GM12878 (cell line): ENCODE measurements around the gene POLD1. TPM values are rescaled to one million over a fixed set of nuclear protein-coding genes. Genes with fewer than 3 reads are reported as not detected.

Experiments used
- ATAC-seq: fragments of 200-7000 bp; cut with Tn5 transposase; 3 replicates; pipeline ENCODE4 v1.9.1; 2020; ENCODE audit warnings: mild to moderate bottlenecking, moderate library complexity
- BruUV-seq: library from RNA; stranded (reverse); fragments of 400-500 nt; replicated peaks from 2 replicates; lab custom pipeline; 2021; lab: Mats Ljungman, UMichigan
- CTCF ChIA-PET: fragments of 300-600 bp; sonication (Branson Sonifier 250); formaldehyde crosslinking; extraction: SDS; loops from one replicate; lab custom pipeline; 2021; ENCODE audit warnings: inconsistent platforms; lab: Yijun Ruan, JAX
- POLR2A ChIA-PET: fragments of 350-600 bp; formaldehyde crosslinking; extraction: SDS; loops from one replicate; lab custom pipeline; 2021; ENCODE audit warnings: inconsistent platforms; lab: Charles Lee
- RAD21 ChIA-PET: fragments of 300-600 bp; sonication (Branson Sonifier 250); formaldehyde crosslinking; loops from one replicate; lab custom pipeline; 2023; ENCODE audit warnings: antibody characterized with exemption; ENCODE audit not compliant: unreplicated experiment; lab: Charles Lee
- SMC1A ChIA-PET: fragments of 300-600 bp; sonication (Branson Sonifier 250); formaldehyde crosslinking; loops from one replicate; lab custom pipeline; 2023; ENCODE audit not compliant: unreplicated experiment, uncharacterized antibody; lab: Charles Lee
- DNase-seq: peaks from one replicate; pipeline ENCODE4 v3.0.0-alpha.2; 2011; ENCODE audit warnings: low read depth, low spot score
- FAIRE-seq: peaks from 3 replicates; lab custom pipeline; 2011; peaks lifted over from hg19 to GRCh38; lab: Jason Lieb, UNC
- H2AFZ ChIP-seq: 2 replicates; pipeline ENCODE4 v1.6.0; 2011; ENCODE audit warnings: low read depth, low read length, control low read depth; ENCODE audit not compliant: control insufficient read depth
- H3K27ac ChIP-seq: 2 replicates; pipeline ENCODE4 v1.5.1; 2011; ENCODE audit warnings: control low read depth; ENCODE audit not compliant: control insufficient read depth, insufficient read depth
- H3K27me3 ChIP-seq, 2 experiments: replicated peaks in 1 of 2; 2 replicates each; pipeline versions ENCODE4 v1.6.0 to v1.6.1; 2011; ENCODE audit warnings: low read length in 1 of 2; ENCODE audit not compliant: control insufficient read depth in 2 of 2, insufficient read depth in 2 of 2
- H3K36me3 ChIP-seq, 2 experiments: 2 replicates each; pipeline ENCODE4 v1.5.1; 2011; ENCODE audit warnings: low read length in 1 of 2; ENCODE audit not compliant: control insufficient read depth in 2 of 2, insufficient read depth in 2 of 2
- H3K4me1 ChIP-seq: 2 replicates; pipeline ENCODE4 v1.6.1; 2011; ENCODE audit warnings: mild to moderate bottlenecking, low read length, moderate library complexity, mixed read lengths; ENCODE audit not compliant: control insufficient read depth, insufficient read depth
- H3K4me2 ChIP-seq: 2 replicates; pipeline ENCODE4 v1.6.0; 2011; ENCODE audit warnings: control low read depth; ENCODE audit not compliant: control insufficient read depth, insufficient read depth
- H3K4me3 ChIP-seq: fragments of 200-600 bp; sonication (generic); 2 replicates; pipeline ENCODE4 v1.5.1; 2016
- H3K79me2 ChIP-seq: 2 replicates; pipeline ENCODE4 v1.6.0; 2011; ENCODE audit warnings: low read length; ENCODE audit not compliant: control insufficient read depth, insufficient read depth
- H3K9ac ChIP-seq: 2 replicates; pipeline ENCODE4 v1.8.0; 2011; ENCODE audit warnings: low read length, control low read depth, mixed read lengths; ENCODE audit not compliant: control insufficient read depth, insufficient read depth
- H3K9me3 ChIP-seq: replicated peaks from 3 replicates; pipeline ENCODE4 v1.5.1; 2011; ENCODE audit warnings: mild to moderate bottlenecking, low read length; ENCODE audit not compliant: control insufficient read depth, insufficient read depth
- H4K20me1 ChIP-seq: 2 replicates; pipeline ENCODE4 v1.6.0; 2011; ENCODE audit not compliant: control insufficient read depth, insufficient read depth
- BRCA1 ChIP-seq: IDR thresholded peaks from 2 replicates; pipeline ENCODE4 v1.6.1; 2011; ENCODE audit warnings: low read depth, low read length, improper control_type of control experiment
- CTCF ChIP-seq, 3 experiments: IDR thresholded peaks in 2 of 3; conservative IDR thresholded peaks in 1 of 3; 2 replicates each; pipeline ENCODE4 v1.5.1; 2011; ENCODE audit warnings: low read depth in 3 of 3, low read length in 3 of 3, mild to moderate bottlenecking in 3 of 3, control low read depth in 2 of 3, moderate library complexity in 2 of 3, inconsistent platforms in 1 of 3, mixed read lengths in 1 of 3; ENCODE audit not compliant: control insufficient read depth in 2 of 3, insufficient read depth in 1 of 3; ENCODE audit errors: extremely low read depth in 1 of 3
- USF2 ChIP-seq: IDR thresholded peaks from 2 replicates; pipeline ENCODE4 v1.6.1; 2011; ENCODE audit warnings: low read depth, low read length, improper control_type of control experiment, borderline replicate concordance
- WGBS: methylation state at CpG from one replicate; pipeline ENCODE4 v1.1.6; 2016; ENCODE audit warnings: low lambda C conversion rate; ENCODE audit not compliant: insufficient replicate concordance, insufficient coverage; ENCODE audit errors: missing lambda C conversion rate; 5-methylcytosine and 5-hydroxymethylcytosine counted together
- in situ Hi-C: fragments of 300-500 bp; cut with MboI; formaldehyde crosslinking; loops from 9 replicates; pipeline ENCODE4 v1.14.3; 2018; ENCODE audit warnings: mixed read lengths
- intact Hi-C: fragments of 100-400 bp; cut with micrococcal nuclease; formaldehyde crosslinking; loops from one replicate; pipeline ENCODE4 v1.14.2; 2022; ENCODE audit not compliant: unreplicated experiment
- polyA plus RNA-seq, 11 experiments: library from polyadenylated mRNA; depleted of rRNA in 4 of 11; unstranded in 6 of 11; stranded (reverse) in 5 of 11; fragments of >200 nt; fragmentation: Nextera tagmentation in 4 of 11; fragmentation: Illumina TruSeq in 1 of 11; extraction: Ambion mirVana in 4 of 11; extraction: Trizol in 1 of 11; gene quantifications; 1 replicate in 1 of 11; 2 replicates in 10 of 11; pipeline versions ENCODE4 v1.2.1 to v1.2.3, GENCODE V29; 2011 to 2016; ENCODE audit warnings: inconsistent platforms in 2 of 11, missing spikeins in 2 of 11, low read depth in 1 of 11
- total RNA-seq, 4 experiments: library from RNA; depleted of rRNA in 3 of 4; stranded (reverse); fragments of >200 nt in 3 of 4; fragmentation: Illumina TruSeq in 1 of 4; extraction: Trizol in 1 of 4; gene quantifications; 2 replicates each; pipeline versions ENCODE4 v1.2.1 to v1.2.3, GENCODE V29; 2013 to 2021

Gene POLD1
- total and polyA plus RNA-seq, 10 of the 15 experiments (the other 5 are each of a cell fraction or from before 2014, with no cell fraction given) = 0.76 to 165 (median 63.4) TPM

GRCh38 chr19:50349277-50350057 is 34.7 kb upstream of the POLD1 start:
- ATAC-seq (no peak), DNase-seq (no peak), FAIRE-seq (no peak)
- H3K27ac ChIP-seq = no peak overlapping the region
- no peaks in the 10 kb centered on the region for H3K27me3 ChIP-seq
- intact Hi-C loops = loop anchor here (5.0 to 10.0 kb wide), 3 partner anchors 83 to 545 kb away; partner anchors contain the start of gene MYBPC2
- H3K79me2 ChIP-seq = peaks cover under 1% of the 10 kb centered on the region
- peaks cover 45% of the 10 kb centered on the region for H3K4me1 ChIP-seq
- ChIA-PET SMC1A (interaction anchor here (0.7 to 3.1 kb wide), 3 partner anchors 11 to 16 kb away, joined by 3 to 7 read pairs (median 3); no protein-coding TSS in a partner anchor), RAD21 (interaction anchor here (1.1 to 3.0 kb wide), 2 partner anchors 8 to 20 kb away, joined by 3 to 7 read pairs; partner anchors contain the start of gene KCNC3), CTCF (interaction anchor here (0.7 to 3.0 kb wide), 5 partner anchors 8 to 183 kb away, joined by 3 to 9 read pairs (median 4); no protein-coding TSS in a partner anchor)
- no peaks in the 10 kb centered on the region for H3K36me3 ChIP-seq
- in situ Hi-C loops = loop anchor here (10.0 to 25.0 kb wide), 2 partner anchors 545 to 1013 kb away; partner anchors contain the start of genes CLDND2, ETFB and NKG7
- no peak overlapping the region for H3K4me3 ChIP-seq
- no peaks in the 10 kb centered on the region for H4K20me1 ChIP-seq
- BruUV-seq = no TSS peak
- H3K4me2 ChIP-seq = no peak overlapping the region
- no peak overlapping the region for H3K9ac ChIP-seq
- H3K9me3 ChIP-seq = no peaks in the 10 kb centered on the region; the same call in 1 of the 3 replicates
- WGBS = 73% methylated on average over 22 of the region's 22 CpGs
- TF ChIP-seq USF2 (no peak), BRCA1 (no peak), CTCF (IDR thresholded peaks at IDR 0.05 in 2 of 3, conservative IDR thresholded peaks at IDR 0.05 in 1 of 3; ENCODE audit: control insufficient read depth in 2 of 3, extremely low read depth in 1 of 3, insufficient read depth in 1 of 3, low read depth in 3 of 3, low read length in 3 of 3) (peak in 1 of 3 experiments; percentile 17; a peak in 1 of 6 replicates)
- TF ChIP-seq, all 136 proteins: peak for 1
- POLR2A ChIA-PET = interaction anchor here (0.6 to 1.8 kb wide), 2 partner anchors 21 to 76 kb away, joined by 4 to 5 read pairs; no protein-coding TSS in a partner anchor
- H2AFZ ChIP-seq = no peak overlapping the region
